ENCODE data around the gene PTH2. TPM values are rescaled to one million over a fixed set of nuclear protein-coding genes. Genes with fewer than 3 reads are reported as not detected.

PTH2 gene
- total and polyA plus RNA-seq, 2 donors from 2014 or later: not detected

DNA sequence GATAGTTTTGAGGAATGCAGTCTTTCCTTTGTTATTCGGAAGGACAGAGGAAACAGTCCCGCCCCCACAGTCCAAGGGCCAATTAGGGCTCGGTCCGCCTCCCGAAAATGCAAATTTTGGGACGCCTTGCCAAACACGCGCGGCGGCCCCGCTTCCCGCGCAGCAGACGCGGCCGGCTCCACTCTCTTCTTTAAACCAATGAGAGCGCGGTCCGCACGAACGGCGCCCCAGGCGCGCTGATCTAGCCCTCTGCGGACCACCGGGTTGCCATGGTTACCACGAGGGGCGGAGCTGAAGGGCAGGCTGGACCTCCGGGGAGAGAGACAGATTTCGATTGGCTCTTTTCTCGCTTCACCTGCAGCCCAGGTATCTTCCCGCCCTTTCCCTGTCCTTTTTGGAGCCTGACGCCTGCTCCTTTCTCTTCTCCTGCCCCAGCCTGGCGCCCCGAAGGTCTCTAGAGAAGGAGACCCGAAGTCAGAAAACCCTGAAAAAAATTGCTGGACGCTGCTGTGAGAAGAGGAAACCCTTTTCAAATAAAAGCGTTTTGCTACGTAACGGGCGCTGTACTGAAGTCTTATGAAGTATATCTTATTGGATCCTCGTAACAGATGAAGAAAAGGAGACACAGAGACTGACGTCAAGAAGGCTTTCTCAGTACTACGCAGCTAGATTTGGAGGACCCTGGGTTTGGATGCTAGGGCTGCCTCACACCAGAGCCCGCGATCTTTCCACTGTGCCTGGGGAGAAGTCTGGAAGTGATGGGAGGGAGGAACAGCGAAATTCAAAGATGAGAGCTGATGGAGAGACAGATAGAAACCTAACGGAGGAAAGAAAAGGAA lies 2.0 kb downstream of the PTH2 start:
- intact Hi-C loops (cut with DNase I): no loop called here
- peak overlapping the region in 1 of 3 donors; percentile 20 for H3K4me3 ChIP-seq (ENCODE audit: low read length in 3 of 3)
- TF ChIP-seq CTCF (IDR thresholded peaks at IDR 0.05; ENCODE audit: borderline replicate concordance, extremely low read depth, insufficient read depth): no peak
- H3K27me3 ChIP-seq (ENCODE audit: control insufficient read depth, insufficient read depth, low read length): peaks cover 50% of the 10 kb centered on the region
- H3K9ac ChIP-seq (ENCODE audit: low read length in 3 of 3): no peak overlapping the region
- peaks cover 0 to 5% (median 0%) of the 10 kb centered on the region in 3 donors for H3K4me1 ChIP-seq (ENCODE audit: control insufficient read depth in 2 of 3, insufficient read depth in 2 of 3, low read depth in 1 of 3, low read length in 3 of 3)
- FAIRE-seq (no peak), DNase-seq (peak; percentile 85 to 91 (median 87))
- no peaks in the 10 kb centered on the region for H3K9me3 ChIP-seq (ENCODE audit: control insufficient read depth in 2 of 3, insufficient read depth in 1 of 3, low read length in 3 of 3)
- H3K27ac ChIP-seq (ENCODE audit: low read depth in 2 of 2, low read length in 2 of 2): no peak overlapping the region
- H3K36me3 ChIP-seq (ENCODE audit: control insufficient read depth in 2 of 3, insufficient read depth in 3 of 3, low read length in 3 of 3): no peaks in the 10 kb centered on the region

DNA sequence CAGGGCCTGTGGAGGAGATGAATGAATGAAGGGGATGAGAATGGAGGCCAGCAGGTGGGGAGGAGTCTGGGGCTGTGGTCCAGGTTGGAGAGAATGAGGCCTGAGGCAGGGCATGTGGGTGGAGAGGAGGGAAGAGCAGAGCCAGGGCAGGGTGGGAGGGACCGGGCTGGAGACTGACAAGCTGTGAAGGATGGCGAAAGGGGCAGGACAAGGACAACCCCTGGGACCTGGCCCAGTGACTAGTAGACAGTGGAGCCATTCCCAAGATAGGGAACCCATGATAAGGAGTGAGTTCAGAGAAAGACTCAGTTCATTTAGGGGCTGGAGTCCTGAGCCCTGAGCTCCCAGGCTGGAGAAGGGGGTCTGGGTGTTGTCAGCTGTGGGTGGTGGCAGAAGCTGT lies 3.0 kb downstream of the PTH2 start:
- no peak overlapping the region for H3K9ac ChIP-seq (ENCODE audit: low read length in 3 of 3)
- FAIRE-seq: no peak
- no peak overlapping the region for H3K4me3 ChIP-seq (ENCODE audit: low read length in 3 of 3)
- intact Hi-C loops (cut with DNase I): no loop called here
- no peak for DNase-seq
- H3K27ac ChIP-seq (ENCODE audit: low read depth in 2 of 2, low read length in 2 of 2): no peak overlapping the region
- H3K36me3 ChIP-seq (ENCODE audit: control insufficient read depth in 2 of 3, insufficient read depth in 3 of 3, low read length in 3 of 3): no peaks in the 10 kb centered on the region
- peaks cover 40% of the 10 kb centered on the region for H3K27me3 ChIP-seq (ENCODE audit: control insufficient read depth, insufficient read depth, low read length)
- no peak for TF ChIP-seq CTCF (IDR thresholded peaks at IDR 0.05; ENCODE audit: borderline replicate concordance, extremely low read depth, insufficient read depth)
- peaks cover 0 to 5% (median 0%) of the 10 kb centered on the region in 3 donors for H3K4me1 ChIP-seq (ENCODE audit: control insufficient read depth in 2 of 3, insufficient read depth in 2 of 3, low read depth in 1 of 3, low read length in 3 of 3)
- no peaks in the 10 kb centered on the region for H3K9me3 ChIP-seq (ENCODE audit: control insufficient read depth in 2 of 3, insufficient read depth in 1 of 3, low read length in 3 of 3)

DNA sequence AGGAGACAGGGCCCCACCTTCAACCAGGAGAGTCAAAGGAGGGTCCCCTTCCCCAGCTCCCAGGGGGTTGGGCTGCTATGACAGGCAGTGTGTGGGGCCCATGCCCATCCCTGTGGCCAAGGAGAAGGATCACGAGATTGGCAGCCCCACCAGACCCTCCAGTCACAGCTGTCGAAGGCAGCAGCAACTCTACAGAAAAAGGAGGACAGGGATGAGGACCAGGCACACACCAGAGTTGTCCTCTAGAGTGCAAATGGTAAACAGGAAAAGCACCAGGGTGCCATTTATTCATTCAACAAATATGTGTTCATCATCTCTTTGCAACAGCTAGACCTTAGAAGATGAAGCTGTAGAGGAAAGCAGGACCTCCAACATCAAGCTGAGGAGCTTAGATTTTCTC lies 4.1 kb downstream of the PTH2 start:
- TF ChIP-seq CTCF (IDR thresholded peaks at IDR 0.05; ENCODE audit: borderline replicate concordance, extremely low read depth, insufficient read depth): no peak
- Histone ChIP-seq H3K9ac (ENCODE audit: low read length in 3 of 3) (no peak overlapping the region), H3K27ac (ENCODE audit: low read depth in 2 of 2, low read length in 2 of 2) (no peak overlapping the region), H3K9me3 (ENCODE audit: control insufficient read depth in 2 of 3, insufficient read depth in 1 of 3, low read length in 3 of 3) (no peaks in the 10 kb centered on the region), H3K4me3 (ENCODE audit: low read length in 3 of 3) (no peak overlapping the region), H3K4me1 (ENCODE audit: control insufficient read depth in 2 of 3, insufficient read depth in 2 of 3, low read depth in 1 of 3, low read length in 3 of 3) (peaks cover 0 to 5% (median 0%) of the 10 kb centered on the region in 3 donors), H3K27me3 (ENCODE audit: control insufficient read depth, insufficient read depth, low read length) (peaks cover 31% of the 10 kb centered on the region), H3K36me3 (ENCODE audit: control insufficient read depth in 2 of 3, insufficient read depth in 3 of 3, low read length in 3 of 3) (no peaks in the 10 kb centered on the region)
- intact Hi-C loops (cut with DNase I): no loop called here
- DNase-seq (no peak), FAIRE-seq (no peak)
